Measurements from ENCODE around the gene FES. TPM values are rescaled to one million over a fixed set of nuclear protein-coding genes. Genes with fewer than 3 reads are reported as not detected.

FES gene
- total and polyA plus RNA-seq, 10 of the 15 experiments (the other 5 are each of a cell fraction or from before 2014, with no cell fraction given): 0.07 to 23.9 (median 9.9) TPM

GRCh38 chr15:90902840-90903732, 18.8 kb downstream of the FES start, which contains the start of gene MAN2A2 (continued):
- no peak; the same call in 1 of the 2 replicates for TF ChIP-seq MAX (IDR thresholded peaks at IDR 0.05; ENCODE audit: low read depth, low read length)
- no peak for TF ChIP-seq STAT3 (IDR thresholded peaks at IDR 0.05; ENCODE audit: low read depth, low read length)
- 0 out of 2 replicates have a peak, but pooled peaks have one; percentile 3 for TF ChIP-seq BCL11A (IDR thresholded peaks at IDR 0.05; ENCODE audit: low read depth, low read length)
- no peak for TF ChIP-seq RCOR1 (conservative IDR thresholded peaks at IDR 0.05; ENCODE audit: low read depth, low read length)
- 0 out of 2 replicates have a peak, but pooled peaks have one; percentile 38 for TF ChIP-seq ZNF207 (IDR thresholded peaks at IDR 0.05; ENCODE audit: borderline replicate concordance)
- no peak for TF ChIP-seq GABPA (IDR thresholded peaks at IDR 0.05; ENCODE audit: low read depth)
- no peak for TF ChIP-seq ZSCAN29 (IDR thresholded peaks at IDR 0.05)
- TF ChIP-seq YY1 (IDR thresholded peaks at IDR 0.05; ENCODE audit: low read depth, low read length): no peak
- TF ChIP-seq SREBF1 (IDR thresholded peaks at IDR 0.05; ENCODE audit: low read length): no peak
- TF ChIP-seq MEF2B (IDR thresholded peaks at IDR 0.05; ENCODE audit: partially characterized antibody, poor library complexity, severe bottlenecking): peak; percentile 9
- no peak for TF ChIP-seq CHD4 (IDR thresholded peaks at IDR 0.05)
- TF ChIP-seq WRNIP1 (IDR thresholded peaks at IDR 0.05; ENCODE audit: borderline replicate concordance, low read depth, low read length): no peak
- TF ChIP-seq IRF5 (IDR thresholded peaks at IDR 0.05; ENCODE audit: borderline replicate concordance): no peak
- TF ChIP-seq BHLHE40 (IDR thresholded peaks at IDR 0.05; ENCODE audit: borderline replicate concordance in 1 of 2, low read depth in 2 of 2, low read length in 1 of 2): peak in 1 of 2 experiments; percentile 30; a peak in 1 of 4 replicates
- 0 out of 2 replicates have a peak, but pooled peaks have one; percentile 37 for TF ChIP-seq SMARCA5 (IDR thresholded peaks at IDR 0.05)
- TF ChIP-seq NR2C1 (IDR thresholded peaks at IDR 0.05): no peak
- 0 out of 2 replicates have a peak, but pooled peaks have one; percentile 37 for TF ChIP-seq HDGF (IDR thresholded peaks at IDR 0.05)
- TF ChIP-seq RAD51 (IDR thresholded peaks at IDR 0.05): no peak
- 0 out of 2 replicates have a peak, but pooled peaks have one; percentile 55 for TF ChIP-seq TAF1 (IDR thresholded peaks at IDR 0.05; ENCODE audit: borderline replicate concordance, low read depth, low read length)
- TF ChIP-seq BCLAF1 (IDR thresholded peaks at IDR 0.05): 0 out of 2 replicates have a peak, but pooled peaks have one; percentile 42
- no peak for TF ChIP-seq PAX8 (IDR thresholded peaks at IDR 0.05)
- peak; percentile 47 for TF ChIP-seq GATAD2B (conservative IDR thresholded peaks at IDR 0.05; ENCODE audit: low read depth)
- no peak for TF ChIP-seq ZNF384 (IDR thresholded peaks at IDR 0.05; ENCODE audit: borderline replicate concordance, low read depth, low read length)
- no peak for TF ChIP-seq CTCF (IDR thresholded peaks at IDR 0.05 in 2 of 3, conservative IDR thresholded peaks at IDR 0.05 in 1 of 3; ENCODE audit: control insufficient read depth in 2 of 3, extremely low read depth in 1 of 3, insufficient read depth in 1 of 3, low read depth in 3 of 3, low read length in 3 of 3)
- TF ChIP-seq MTA3 (IDR thresholded peaks at IDR 0.05; ENCODE audit: borderline replicate concordance, low read length): no peak

Measured in GM12878 (cell line).